Measurements from ENCODE around the gene TACC3. TPM values are rescaled to one million over a fixed set of nuclear protein-coding genes. Genes with fewer than 3 reads are reported as not detected.

Gene TACC3
- total and polyA plus RNA-seq, 2 of the 8 experiments (the other 6 are each of a cell fraction or from before 2014, with no cell fraction given): 73.8 to 148 TPM

- TF ChIP-seq EGR1 (IDR thresholded peaks at IDR 0.05; ENCODE audit: borderline replicate concordance, low read depth, low read length): no peak
- TF ChIP-seq CHD1 (IDR thresholded peaks at IDR 0.05; ENCODE audit: low read depth, low read length): no peak
- TF ChIP-seq CHD2 (IDR thresholded peaks at IDR 0.05; ENCODE audit: low read length): no peak
- no peak for TF ChIP-seq FOSL1 (IDR thresholded peaks at IDR 0.05; ENCODE audit: insufficient read depth, low read depth, low read length)
- TF ChIP-seq TAF7 (optimal IDR thresholded peaks at IDR 0.05; ENCODE audit: borderline replicate concordance, low read depth, low read length): no peak
- TF ChIP-seq SP1 (IDR thresholded peaks at IDR 0.05; ENCODE audit: low read depth, low read length): no peak
- no peak for TF ChIP-seq GTF2F1 (IDR thresholded peaks at IDR 0.05; ENCODE audit: borderline replicate concordance, low read depth, low read length)
These were observed 5.0 kb downstream of the TACC3 start (continued) for GRCh38 chr4:1726146-1726934.
